Coronary artery (tissue), 2 donors: ENCODE data around the gene ZNF358.
"Not testable (repeated sequence)": the region's sequence is repeated elsewhere in the genome, so short reads cannot be mapped to it uniquely, and the experiment has no call there.

ENCODE experiments used
- DNase-seq: peaks from one replicate; pipeline ENCODE4 v3.0.0-alpha.2; 2017; ENCODE audit warnings: low spot score
- H3K27ac ChIP-seq, 2 donors: fragments of 200-600 bp; sonication (generic); one replicate each; pipeline ENCODE4 v1.5.1; 2016 to 2019
- H3K4me3 ChIP-seq: fragments of 200-600 bp; sonication (generic); 2 replicates; pipeline ENCODE4 v1.5.1; 2016; ENCODE audit warnings: mild to moderate bottlenecking, moderate library complexity
- TF ChIP-seq, protein P1 (sequence below): fragments of 200-600 bp; sonication (generic); IDR thresholded peaks from one replicate; pipeline ENCODE4 v1.5.1; 2019; ENCODE audit warnings: antibody characterized with exemption

The ZNF358 gene

DNA sequence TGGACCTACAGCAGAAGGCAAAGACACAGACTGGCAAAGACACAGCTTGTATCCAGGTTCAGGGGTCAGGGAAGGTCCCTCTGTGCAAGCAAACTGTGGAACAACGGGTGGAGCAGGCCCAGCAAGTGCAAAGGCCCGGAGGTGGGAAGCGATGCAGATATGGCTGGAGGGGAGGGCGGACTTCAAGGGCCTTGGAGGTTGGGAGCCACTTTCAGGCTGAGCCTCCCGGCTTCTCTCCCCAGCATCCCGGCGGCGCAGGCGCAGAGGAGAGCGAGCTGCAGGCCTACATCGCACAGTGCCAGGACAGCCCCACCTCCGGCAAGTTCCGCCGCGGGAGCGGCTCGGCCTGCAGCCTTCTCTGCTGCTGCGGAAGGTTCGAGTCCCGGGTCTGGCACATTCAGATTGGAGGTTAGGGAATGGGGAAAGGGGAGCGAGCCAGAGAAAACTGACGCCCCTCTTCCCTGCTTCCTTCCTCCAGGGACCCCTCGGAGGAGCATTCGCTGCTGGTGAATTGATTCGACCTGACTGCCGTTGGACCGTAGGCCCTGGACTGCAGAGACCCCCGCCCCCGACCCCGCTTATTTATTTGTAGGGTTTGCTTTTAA lies 17.5 kb downstream of the ZNF358 start:
- DNase-seq, result peak; percentile 79
- TF ChIP-seq, protein P1, sequence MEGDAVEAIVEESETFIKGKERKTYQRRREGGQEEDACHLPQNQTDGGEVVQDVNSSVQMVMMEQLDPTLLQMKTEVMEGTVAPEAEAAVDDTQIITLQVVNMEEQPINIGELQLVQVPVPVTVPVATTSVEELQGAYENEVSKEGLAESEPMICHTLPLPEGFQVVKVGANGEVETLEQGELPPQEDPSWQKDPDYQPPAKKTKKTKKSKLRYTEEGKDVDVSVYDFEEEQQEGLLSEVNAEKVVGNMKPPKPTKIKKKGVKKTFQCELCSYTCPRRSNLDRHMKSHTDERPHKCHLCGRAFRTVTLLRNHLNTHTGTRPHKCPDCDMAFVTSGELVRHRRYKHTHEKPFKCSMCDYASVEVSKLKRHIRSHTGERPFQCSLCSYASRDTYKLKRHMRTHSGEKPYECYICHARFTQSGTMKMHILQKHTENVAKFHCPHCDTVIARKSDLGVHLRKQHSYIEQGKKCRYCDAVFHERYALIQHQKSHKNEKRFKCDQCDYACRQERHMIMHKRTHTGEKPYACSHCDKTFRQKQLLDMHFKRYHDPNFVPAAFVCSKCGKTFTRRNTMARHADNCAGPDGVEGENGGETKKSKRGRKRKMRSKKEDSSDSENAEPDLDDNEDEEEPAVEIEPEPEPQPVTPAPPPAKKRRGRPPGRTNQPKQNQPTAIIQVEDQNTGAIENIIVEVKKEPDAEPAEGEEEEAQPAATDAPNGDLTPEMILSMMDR, result no peak
- Histone ChIP-seq H3K4me3 (peak overlapping the region; percentile 90), H3K27ac (peak overlapping the region; percentile 97 to 98)

DNA sequence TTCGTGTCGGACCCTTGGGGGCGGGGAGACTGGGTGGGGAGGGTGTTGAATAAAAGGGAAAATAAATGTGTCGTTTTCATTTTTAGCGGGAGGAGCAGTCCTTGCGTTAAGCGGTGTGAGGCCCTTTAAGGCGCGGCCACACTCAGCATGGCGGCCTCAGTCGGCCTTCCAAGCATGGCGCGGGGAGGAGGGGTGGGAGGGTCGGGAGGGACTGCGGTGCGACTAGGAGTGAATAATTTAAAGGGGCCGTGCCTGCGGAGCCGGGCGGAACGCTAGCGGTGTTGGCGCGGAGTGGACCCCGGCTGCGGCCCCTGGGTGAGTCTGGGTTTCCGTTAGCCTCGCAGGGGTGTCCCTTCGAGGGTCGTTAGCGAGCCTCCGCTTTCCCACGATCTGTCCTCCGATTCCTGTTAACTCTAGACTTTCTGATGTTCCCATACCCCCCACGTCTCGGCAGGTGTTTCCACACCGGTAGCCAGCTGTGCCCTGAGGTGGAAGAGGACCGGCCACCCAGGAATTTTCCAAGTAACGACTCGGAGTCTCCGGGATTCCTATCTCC lies 18.1 kb downstream of the ZNF358 start:
- TF ChIP-seq, protein P1, result no peak
- Histone ChIP-seq H3K4me3 (peak overlapping the region; percentile 90), H3K27ac (peak overlapping the region; percentile 97 to 98)
- DNase-seq, result peak; percentile 90

DNA sequence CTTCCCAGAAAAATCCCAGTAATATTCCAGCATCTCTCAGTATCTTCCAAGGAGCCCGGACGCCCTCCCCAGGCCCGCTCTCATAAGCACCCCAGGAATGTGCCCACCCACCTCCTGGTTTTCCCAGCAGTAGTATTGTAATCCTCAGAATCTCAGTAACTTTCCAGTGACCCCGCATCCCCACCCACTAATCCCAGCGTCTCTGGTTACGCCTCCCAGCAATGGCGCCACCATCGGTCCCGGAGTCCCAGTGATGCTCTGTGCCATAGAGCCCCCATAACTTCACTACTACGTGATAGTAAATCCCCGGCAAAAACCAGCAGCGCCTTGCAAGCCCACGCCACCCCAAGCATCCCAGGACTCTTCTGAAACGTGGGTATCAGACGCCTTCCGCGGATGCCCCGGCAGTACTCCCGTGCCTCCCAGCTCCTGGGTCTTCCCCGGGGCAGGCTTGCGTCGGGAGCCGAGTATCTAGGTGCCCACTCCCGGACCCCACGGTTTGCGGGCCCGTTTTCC lies 18.7 kb downstream of the ZNF358 start:
- peak; percentile 90 for DNase-seq
- Histone ChIP-seq H3K4me3 (peak overlapping the region; percentile 90), H3K27ac (peak overlapping the region; percentile 97 to 98)
- TF ChIP-seq, protein P1, result no peak

DNA sequence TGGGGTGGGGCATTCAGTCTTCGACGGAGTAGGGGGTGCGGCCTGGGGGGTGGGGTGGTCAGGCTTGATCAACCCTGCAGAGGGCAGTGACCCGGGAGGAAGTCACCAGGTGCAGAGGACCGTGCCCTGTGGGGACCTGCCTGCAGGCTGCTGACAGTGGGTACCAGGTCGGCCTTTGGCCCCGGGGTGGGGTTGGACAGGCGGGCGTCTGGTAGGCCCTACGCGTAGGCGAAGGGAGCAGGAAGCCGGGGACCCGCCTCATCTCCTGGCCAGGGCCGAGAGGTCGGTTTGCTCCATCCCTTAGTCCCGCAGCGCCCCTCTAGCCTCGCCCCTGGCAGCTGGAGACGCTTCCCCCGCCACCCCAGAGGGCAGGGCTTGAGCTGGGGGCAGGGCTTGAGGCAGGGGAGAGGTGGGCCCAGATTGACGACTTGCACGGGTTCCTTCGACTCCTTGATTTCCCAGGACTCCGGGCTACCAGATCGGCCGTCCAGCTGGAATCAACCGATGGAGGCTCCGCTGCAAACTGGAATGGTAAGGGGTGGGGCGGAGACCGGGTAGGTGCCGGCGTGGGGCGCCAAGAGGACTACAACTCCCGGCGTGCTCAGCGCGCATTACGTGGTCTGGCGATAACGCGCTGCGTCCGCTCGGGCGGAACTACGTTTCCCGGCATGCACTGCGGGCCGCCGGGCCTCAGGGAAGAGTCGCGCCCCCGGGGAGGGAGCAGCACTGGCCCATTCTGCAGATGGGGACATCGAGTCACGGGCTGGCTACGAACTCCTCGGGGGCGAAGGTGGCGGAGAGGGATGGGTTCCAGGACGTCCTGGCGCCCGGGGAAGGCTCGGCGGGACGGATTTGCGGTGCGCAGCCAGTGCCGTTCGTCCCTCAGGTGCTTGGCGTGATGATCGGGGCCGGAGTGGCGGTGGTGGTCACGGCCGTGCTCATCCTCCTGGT lies 19.4 kb downstream of the ZNF358 start, which contains the start of gene PNPLA6:
TSS of gene PNPLA6 (plus strand) at position 671 of the 951 bp plus-strand sequence. CDS start at position 743, 72 bp downstream.
- peak within 1 kb of the TSS; percentile 90 for H3K4me3 ChIP-seq
- peak; percentile 94 for DNase-seq
- TF ChIP-seq, protein P1, result no peak
- H3K27ac ChIP-seq, result peak within 1 kb of the TSS; percentile 97 to 98

DNA sequence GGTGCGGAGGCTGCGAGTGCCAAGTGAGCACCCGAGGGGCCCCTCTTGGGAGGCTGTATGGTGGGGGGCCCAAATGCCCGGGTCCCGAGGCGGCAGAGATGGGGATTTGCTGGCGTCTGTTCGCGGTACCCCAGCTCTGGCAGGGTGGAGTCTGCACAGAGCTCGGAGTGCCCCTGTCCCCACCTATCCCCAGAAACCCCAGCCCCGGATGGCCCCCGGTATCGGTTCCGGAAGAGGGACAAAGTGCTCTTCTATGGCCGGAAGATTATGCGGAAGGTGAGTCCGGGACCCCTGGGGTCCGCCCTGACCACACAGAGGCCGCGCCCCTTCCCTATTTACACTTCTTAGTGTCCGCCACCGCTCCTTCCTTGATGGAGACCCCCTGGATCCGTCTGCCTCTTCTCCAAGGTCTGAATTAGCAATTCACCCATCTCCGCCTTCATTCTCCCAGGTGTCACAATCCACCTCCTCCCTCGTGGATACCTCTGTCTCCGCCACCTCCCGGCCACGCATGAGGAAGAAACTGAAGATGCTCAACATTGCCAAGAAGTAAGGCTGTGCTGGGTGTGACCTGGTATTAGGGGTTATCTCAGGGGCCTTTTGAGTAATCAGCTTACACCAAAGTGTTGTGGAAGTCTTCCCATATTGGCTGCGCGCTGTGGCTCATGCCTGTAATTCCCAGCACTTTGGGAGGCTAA lies 20.2 kb downstream of the ZNF358 start:
- DNase-seq, result no peak
- Histone ChIP-seq H3K27ac (peak overlapping the region; percentile 97 to 98), H3K4me3 (peak overlapping the region; percentile 90)

DNA sequence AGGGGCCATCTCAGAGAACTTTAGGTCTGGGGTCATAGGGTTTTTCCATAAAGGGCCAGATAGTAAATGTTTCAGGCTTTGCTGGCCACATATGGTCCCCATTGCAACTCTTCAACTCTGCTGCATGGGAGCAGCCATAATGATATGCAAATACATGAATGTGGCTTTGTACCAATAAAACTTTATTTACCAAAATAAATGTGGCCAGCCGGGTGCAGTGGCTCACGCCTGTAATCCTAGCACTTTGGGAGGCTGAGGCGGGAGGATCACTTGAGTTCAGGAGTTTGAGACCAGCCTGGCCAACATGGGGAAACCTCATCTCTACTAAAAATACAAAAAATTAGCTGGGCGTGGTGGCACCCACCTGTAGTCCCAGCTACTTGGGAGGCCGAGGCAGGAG lies 23.1 kb downstream of the ZNF358 start:
- not testable (repeated sequence) for H3K4me3 ChIP-seq, DNase-seq, H3K27ac ChIP-seq

More for the DNA sequence above, 20.2 kb downstream of the ZNF358 start:
- TF ChIP-seq, protein P1, result no peak
